Pancreas (tissue), 10 donors: ENCODE data around the gene MYL11. TPM values are rescaled to one million over a fixed set of nuclear protein-coding genes. Genes with fewer than 3 reads are reported as not detected.

Source experiments
- ATAC-seq, 4 donors: fragments of 200-7000 bp; cut with Tn5 transposase; one replicate each; pipeline versions ENCODE4 v1.8.0 to v1.9.1; 2020; ENCODE audit warnings: mild to moderate bottlenecking in 4 of 4, moderate library complexity in 4 of 4
- DNase-seq, 6 donors: peaks; one replicate each; pipeline ENCODE4 v3.0.0-alpha.2; 2020
- FAIRE-seq: peaks from 2 replicates; lab custom pipeline; 2012; peaks lifted over from hg19 to GRCh38; lab: Jason Lieb, UNC
- H3K27ac ChIP-seq, 4 donors: fragments of 200-600 bp; sonication (generic); 1 replicate in 3 of 4; 2 replicates in 1 of 4; pipeline versions ENCODE4 v1.5.0 to v1.8.0; 2020
- H3K27me3 ChIP-seq, 4 donors: fragments of 200-600 bp; one replicate each; pipeline ENCODE4 v1.8.0; 2021
- H3K36me3 ChIP-seq, 3 donors: fragments of 200-600 bp; sonication (generic) in 1 of 3; one replicate each; pipeline versions ENCODE4 v1.5.0 to v1.8.0; 2020 to 2021
- H3K4me1 ChIP-seq, 3 donors: fragments of 200-600 bp; one replicate each; pipeline ENCODE4 v1.8.0; 2021
- H3K4me3 ChIP-seq, 4 donors: fragments of 200-600 bp; sonication (generic) in 2 of 4; one replicate each; pipeline versions ENCODE4 v1.5.0 to v1.8.0; 2020 to 2021
- H3K9me3 ChIP-seq, 4 donors: fragments of 200-600 bp; one replicate each; pipeline ENCODE4 v1.8.0; 2021
- CTCF ChIP-seq, 4 donors: fragments of 200-600 bp; sonication (generic) in 3 of 4; IDR thresholded peaks; one replicate each; pipeline versions ENCODE4 v1.5.0 to v1.8.0; 2021; ENCODE audit warnings: antibody characterized with exemption in 4 of 4
- WGBS, 2 donors: extraction: QIAGEN DNeasy Blood & Tissue Kit; methylation state at CpG; one replicate each; pipeline ENCODE4 v1.1.7; 2013; 5-methylcytosine and 5-hydroxymethylcytosine counted together
- intact Hi-C, 3 donors: fragments of 100-400 bp; cut with DNase I; formaldehyde crosslinking; loops; one replicate each; pipeline versions ENCODE4 v1.11.1 to v1.14.2; 2022
- polyA plus RNA-seq, 2 donors: library from polyadenylated mRNA; stranded (reverse); fragments of 200-250 nt; gene quantifications; one replicate each; pipeline ENCODE4 v1.2.3, GENCODE V29; 2013
- total RNA-seq, 6 donors: library from RNA; stranded (reverse); fragmentation: NEBNext Ultra II Directional in 4 of 6; extraction: Animal tissue kit (Norgen Biotek cat#: 25700) in 4 of 6; gene quantifications; one replicate each; pipeline versions ENCODE4 v1.2.1 to v1.2.4, GENCODE V29; 2021 to 2023
- donor health status: healthy with polysubstance abuse.
- donor health status: DM: no; HTN: no; CAD: no; lungs with moderate emphysema.
- donor health status: DM: no; HTN: no; CAD: no.
- donor health status: control.
- donor health status: control.
- donor health status: Bipolar disorder and iron deficiency.
- donor health status: DM: yes; HTN: yes; CAD: no.
- donor health status: DM: no; HTN: no; CAD: no.
- donor health status: DM: no; HTN: no; CAD: no.
- donor health status: DM: yes; HTN: yes; CAD: no.

MYL11 gene
- total and polyA plus RNA-seq, 8 donors, result 0.24 to 0.84 (median 0.31) TPM; not detected in 3

DNA sequence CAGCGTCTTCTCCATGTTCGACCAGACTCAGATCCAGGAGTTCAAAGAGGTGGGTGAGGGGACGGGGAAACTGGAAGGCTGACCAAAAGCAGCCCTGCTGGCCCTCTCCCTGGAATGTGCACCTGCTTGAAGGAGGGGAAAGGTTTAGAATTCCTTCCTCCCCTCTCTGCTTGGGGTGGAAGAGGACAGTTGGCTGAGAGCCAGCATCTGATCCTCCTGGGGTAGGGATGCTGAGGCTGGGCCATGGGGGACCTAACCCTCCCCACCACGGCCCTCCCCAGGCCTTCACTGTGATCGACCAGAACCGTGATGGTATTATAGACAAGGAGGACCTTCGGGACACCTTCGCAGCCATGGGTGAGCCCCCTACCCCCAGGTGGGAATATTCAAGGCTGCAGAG lies 1.3 kb downstream of the MYL11 start:
- no peak for FAIRE-seq
- H3K27me3 ChIP-seq, result no peaks in the 10 kb centered on the region
- H3K36me3 ChIP-seq, result no peaks in the 10 kb centered on the region
- intact Hi-C loops, result no loop called here
- no peak for ATAC-seq
- H3K4me3 ChIP-seq, result no peak overlapping the region
- H3K27ac ChIP-seq, result no peak overlapping the region
- no peak for TF ChIP-seq CTCF (IDR thresholded peaks at IDR 0.05)
- peaks cover 0 to 9% (median 7%) of the 10 kb centered on the region in 3 donors for H3K4me1 ChIP-seq
- WGBS, 2 donors, result 89% methylated on average over 8 of the region's 8 CpGs
- peak in 2 of 6 donors; percentile 23 to 37 for DNase-seq
- H3K9me3 ChIP-seq, result no peaks in the 10 kb centered on the region

DNA sequence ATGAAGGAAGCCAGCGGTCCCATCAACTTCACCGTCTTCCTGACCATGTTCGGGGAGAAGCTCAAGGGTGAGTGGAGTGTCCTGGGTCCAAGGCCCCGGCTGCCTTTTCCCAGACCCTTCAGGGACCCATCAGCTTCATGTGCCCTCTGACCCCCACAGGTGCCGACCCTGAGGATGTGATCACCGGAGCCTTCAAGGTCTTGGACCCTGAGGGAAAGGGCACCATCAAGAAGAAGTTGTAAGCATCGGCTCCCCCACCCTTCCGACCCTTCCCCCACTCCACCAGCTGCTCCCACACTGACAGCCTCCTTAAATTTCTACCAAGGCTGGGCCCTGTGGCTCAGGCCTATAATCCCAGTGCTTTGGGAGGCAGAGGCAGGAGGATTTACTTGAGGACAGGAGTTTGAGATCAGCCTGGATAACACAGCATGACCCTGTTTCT lies 1.9 kb downstream of the MYL11 start:
- Histone ChIP-seq H3K4me1 (peaks cover 0 to 9% (median 7%) of the 10 kb centered on the region in 3 donors), H3K27ac (no peak overlapping the region), H3K27me3 (no peaks in the 10 kb centered on the region), H3K9me3 (no peaks in the 10 kb centered on the region), H3K36me3 (no peaks in the 10 kb centered on the region), H3K4me3 (no peak overlapping the region)
- intact Hi-C loops, result no loop called here
- DNase-seq, result peak in 2 of 6 donors; percentile 22 to 28
- no peak for TF ChIP-seq CTCF (IDR thresholded peaks at IDR 0.05)
- no peak for FAIRE-seq
- WGBS, 2 donors, result 91% methylated on average over 8 of the region's 8 CpGs
- no peak for ATAC-seq

- Histone ChIP-seq H3K36me3 (no peaks in the 10 kb centered on the region), H3K27ac (peak overlapping the region; percentile 94 to 100 (median 98)), H3K9me3 (no peaks in the 10 kb centered on the region), H3K4me1 (peaks cover 0 to 9% (median 7%) of the 10 kb centered on the region in 3 donors), H3K27me3 (no peaks in the 10 kb centered on the region), H3K4me3 (peak overlapping the region in 3 of 4 donors; percentile 40 to 64 (median 53))
- DNase-seq (no peak), ATAC-seq (no peak), FAIRE-seq (no peak)
- no peak for TF ChIP-seq CTCF (IDR thresholded peaks at IDR 0.05)
- 59 to 60% methylated on average over 29 of the region's 29 CpGs for WGBS, 2 donors
- intact Hi-C loops, result no loop called here
Observed at GRCh38 chr16:30377050-30377811, 2.6 kb downstream of the MYL11 start.

GRCh38 chr16:30377812-30378235 lies 3.2 kb downstream of the MYL11 start:
- Histone ChIP-seq H3K9me3 (no peaks in the 10 kb centered on the region), H3K36me3 (no peaks in the 10 kb centered on the region), H3K4me1 (peaks cover 0 to 9% (median 7%) of the 10 kb centered on the region in 3 donors), H3K27me3 (no peaks in the 10 kb centered on the region), H3K27ac (peak overlapping the region; percentile 94 to 100 (median 98)), H3K4me3 (peak overlapping the region; percentile 25 to 64 (median 46))
- 2 to 3% methylated on average over 36 to 39 of the region's 39 CpGs for WGBS, 2 donors
- TF ChIP-seq CTCF (IDR thresholded peaks at IDR 0.05), result no peak
- FAIRE-seq, result no peak
- intact Hi-C loops, result no loop called here
- peak; percentile 81 to 91 (median 86) for DNase-seq
- peak; percentile 32 to 66 (median 50) for ATAC-seq
